ENCODE measurements around the gene TAAR8.

DNA sequence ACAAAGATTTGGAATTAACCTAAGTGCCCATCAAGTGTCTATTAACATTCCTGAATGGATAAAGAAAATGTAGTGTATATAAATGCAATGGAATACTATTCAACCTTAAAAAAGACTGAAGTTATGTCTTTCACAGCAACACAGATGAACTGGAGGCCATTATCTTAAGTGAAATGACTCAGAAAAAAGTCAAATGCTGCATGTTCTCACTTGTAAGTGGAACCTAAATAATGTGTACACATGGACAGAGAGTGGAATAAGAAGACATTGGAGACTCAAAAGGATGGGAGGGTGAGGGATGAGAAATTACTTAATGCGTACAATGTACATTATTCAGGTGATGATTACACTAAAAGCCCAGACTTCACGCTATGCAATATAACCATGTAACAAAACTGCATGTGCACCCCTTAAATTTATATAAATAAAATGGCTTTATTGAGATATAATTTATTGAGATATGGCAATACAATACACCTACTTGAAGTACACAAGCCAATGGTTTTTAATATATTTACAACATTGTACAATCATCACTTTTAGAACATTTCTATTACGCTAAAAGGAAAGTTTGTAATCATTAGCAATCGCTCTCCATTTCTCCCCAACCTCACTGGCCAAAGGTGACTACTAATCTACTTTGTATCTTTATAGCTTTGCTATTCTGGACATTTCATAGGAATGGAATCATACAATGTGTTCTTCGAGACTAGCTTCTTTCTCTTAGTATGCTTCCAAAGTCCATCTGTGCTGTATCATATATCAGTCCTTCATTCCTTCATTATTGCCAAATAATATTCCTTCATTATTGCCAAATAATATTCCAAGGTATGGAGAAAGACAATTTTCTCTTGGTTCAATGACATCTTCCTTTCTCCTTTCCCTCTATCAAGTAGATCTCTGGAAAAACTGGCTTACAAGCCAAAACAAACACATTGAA, 45.3 kb upstream of the TAAR8 start:
- TF ChIP-seq CTCF (IDR thresholded peaks at IDR 0.05) = no peak
- TF ChIP-seq MXI1 (IDR thresholded peaks at IDR 0.05; ENCODE audit: low read depth, low read length) = no peak
- TF ChIP-seq YY1 (IDR thresholded peaks at IDR 0.05; ENCODE audit: low read depth) = no peak
- no peak for TF ChIP-seq POLR2AphosphoS5 (IDR thresholded peaks at IDR 0.05; ENCODE audit: low read depth, low read length)
- TF ChIP-seq RXRA (IDR thresholded peaks at IDR 0.05; ENCODE audit: borderline replicate concordance, low read depth) = no peak
- no peak for TF ChIP-seq NRF1 (IDR thresholded peaks at IDR 0.05; ENCODE audit: low read depth, low read length)
- TF ChIP-seq EZH2phosphoT487 (IDR thresholded peaks at IDR 0.05; ENCODE audit: borderline replicate concordance, low read depth) = no peak
- TF ChIP-seq, protein P1, sequence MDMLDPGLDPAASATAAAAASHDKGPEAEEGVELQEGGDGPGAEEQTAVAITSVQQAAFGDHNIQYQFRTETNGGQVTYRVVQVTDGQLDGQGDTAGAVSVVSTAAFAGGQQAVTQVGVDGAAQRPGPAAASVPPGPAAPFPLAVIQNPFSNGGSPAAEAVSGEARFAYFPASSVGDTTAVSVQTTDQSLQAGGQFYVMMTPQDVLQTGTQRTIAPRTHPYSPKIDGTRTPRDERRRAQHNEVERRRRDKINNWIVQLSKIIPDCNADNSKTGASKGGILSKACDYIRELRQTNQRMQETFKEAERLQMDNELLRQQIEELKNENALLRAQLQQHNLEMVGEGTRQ (IDR thresholded peaks at IDR 0.05; ENCODE audit: borderline replicate concordance, low read depth, low read length) = no peak
- no peak for TF ChIP-seq EP300 (IDR thresholded peaks at IDR 0.05; ENCODE audit: borderline replicate concordance in 1 of 2, low read depth in 1 of 2, low read length in 1 of 2)
- no peak for TF ChIP-seq TAF1 (IDR thresholded peaks at IDR 0.05; ENCODE audit: borderline replicate concordance, low read depth, low read length)
- TF ChIP-seq USF1 (IDR thresholded peaks at IDR 0.05; ENCODE audit: borderline replicate concordance, low read depth) = no peak
- no peak for TF ChIP-seq SMC3 (IDR thresholded peaks at IDR 0.05; ENCODE audit: low read depth, low read length)

Data from SK-N-SH (cell line).